Calu3 (cell line): ENCODE results near the gene IFNLR1. TPM values are rescaled to one million over a fixed set of nuclear protein-coding genes. Genes with fewer than 3 reads are reported as not detected.

Experiments
- Bru-seq: library from RNA; stranded (reverse); fragments of 400-500 nt; gene quantifications from one replicate; lab custom pipeline; 2021; lab: Mats Ljungman, UMichigan
- BruChase-seq, 2 experiments: library from RNA; stranded (reverse); fragments of 400-500 nt; gene quantifications; one replicate each; lab custom pipeline; 2021; lab: Mats Ljungman, UMichigan
- BruUV-seq: library from RNA; stranded (reverse); fragments of 400-500 nt; replicated peaks from 2 replicates; lab custom pipeline; 2021; lab: Mats Ljungman, UMichigan
- CTCF ChIA-PET: fragments of 300-600 bp; sonication (Branson Sonifier 250); formaldehyde crosslinking; loops from one replicate; lab custom pipeline; 2022; ENCODE audit warnings: antibody characterized with exemption; lab: Charles Lee
- DNase-seq: peaks from one replicate; pipeline ENCODE4 v3.0.0; 2022
- H3K27ac Mint-ChIP-seq: one replicate; pipeline ENCODE4 v1.8.0; 2022; ENCODE audit warnings: mixed read lengths; ENCODE audit not compliant: unreplicated experiment
- H3K27me3 Mint-ChIP-seq: one replicate; pipeline ENCODE4 v1.8.0; 2022; ENCODE audit warnings: mixed read lengths; ENCODE audit not compliant: unreplicated experiment
- H3K36me3 Mint-ChIP-seq: one replicate; pipeline ENCODE4 v1.8.0; 2022; ENCODE audit warnings: mild to moderate bottlenecking, moderate library complexity, mixed read lengths; ENCODE audit not compliant: insufficient read depth, unreplicated experiment
- H3K4me1 Mint-ChIP-seq: one replicate; pipeline ENCODE4 v1.8.0; 2022; ENCODE audit warnings: mild to moderate bottlenecking, low read depth, mixed read lengths; ENCODE audit not compliant: unreplicated experiment
- H3K4me3 Mint-ChIP-seq: one replicate; pipeline ENCODE4 v1.8.0; 2022; ENCODE audit warnings: mild to moderate bottlenecking, low read depth, moderate library complexity, mixed read lengths; ENCODE audit not compliant: unreplicated experiment
- H3K9me3 Mint-ChIP-seq: one replicate; pipeline ENCODE4 v1.8.0; 2022; ENCODE audit warnings: low read depth, mixed read lengths; ENCODE audit not compliant: unreplicated experiment
- intact Hi-C: fragments of 100-400 bp; cut with micrococcal nuclease; formaldehyde crosslinking; loops from one replicate; pipeline ENCODE4 v1.10.0; 2022; ENCODE audit not compliant: unreplicated experiment
- long read RNA-seq: library from polyadenylated mRNA; stranded (forward); transcript quantifications from one replicate; pipeline ENCODE4 v2.0.0, GENCODE V29; 2022
- total RNA-seq: library from RNA; stranded (reverse); gene quantifications from 2 replicates; pipeline ENCODE4 v1.2.3, GENCODE V29; 2022
- TF ChIP-seq, protein P1 (sequence below): fragments of 200-600 bp; IDR thresholded peaks from one replicate; pipeline ENCODE4 v1.8.0; 2022; ENCODE audit warnings: antibody characterized with exemption; ENCODE audit not compliant: unreplicated experiment

The IFNLR1 gene
- 4.5 and 5.0 TPM in 2 replicates for total RNA-seq
- percentile 51 among the genes with signal in this experiment for Bru-seq, nascent RNA
- percentile 43 among the genes with signal in this experiment for BruChase-seq, experiment 1, labeled RNA remaining after a 6-hour chase
- percentile 47 among the genes with signal in this experiment for BruChase-seq, experiment 2, labeled RNA remaining after a 2-hour chase
- long read RNA-seq, full-length matches to known transcripts: 2 of 2 reads
- long read RNA-seq, partial matches to known transcripts: 0 of 2 reads
- long read RNA-seq, other reads (novel, unspliced or antisense): 0 of 2 reads

DNA sequence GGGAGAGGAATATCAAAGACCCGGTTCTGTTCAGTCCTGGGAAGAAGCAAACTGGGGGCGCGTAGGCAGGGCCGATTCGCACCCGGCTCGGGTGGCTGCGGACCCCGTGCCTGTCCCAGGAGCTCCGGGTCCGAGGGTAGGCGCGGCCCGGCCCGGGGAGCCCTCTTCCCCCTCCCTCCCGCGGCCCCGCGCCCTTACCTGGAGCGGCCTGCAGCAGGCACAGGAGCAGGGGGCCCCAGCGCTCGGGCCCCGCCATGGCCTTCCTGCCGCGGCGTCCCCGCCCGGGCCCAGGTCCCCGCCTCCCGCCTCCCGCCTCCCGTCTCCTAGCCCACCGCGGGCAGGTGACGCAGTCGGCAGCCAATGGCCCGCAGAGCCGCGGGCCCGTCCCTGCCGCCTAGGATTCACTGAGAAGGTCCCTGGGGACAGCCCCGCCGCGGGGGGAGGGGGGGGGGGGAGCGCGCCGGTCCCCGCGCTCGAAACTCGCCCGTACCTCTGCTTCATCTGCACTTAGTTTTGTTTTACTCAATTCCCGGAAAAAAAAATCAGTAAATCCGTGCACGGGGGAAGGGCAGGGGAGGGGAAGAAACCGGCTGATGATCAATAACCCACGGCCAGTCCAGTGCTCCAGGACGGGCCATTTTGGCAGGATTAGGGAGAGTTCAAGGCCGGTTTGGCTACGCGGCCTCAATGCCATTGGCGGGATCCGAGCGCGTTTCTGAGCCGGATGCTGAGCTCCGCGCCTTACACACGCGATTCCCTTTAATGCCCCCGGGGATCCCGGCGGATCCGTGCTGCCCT is at the start of gene IFNLR1:
TSS of gene IFNLR1 (minus strand) at position 297 of the 798 bp plus-strand sequence. CDS start at position 256, 41 bp downstream.
- peak; percentile 65 for DNase-seq
- CTCF ChIA-PET: no interaction called here
- intact Hi-C loops: no loop called here
- peaks cover 31% of the 10 kb centered on the region for H3K4me1 Mint-ChIP-seq
- no peaks in the 10 kb centered on the region for H3K27me3 Mint-ChIP-seq
- H3K27ac Mint-ChIP-seq: no peak within 1 kb of the TSS
- peaks cover 6% of the 10 kb centered on the region for H3K36me3 Mint-ChIP-seq
- H3K4me3 Mint-ChIP-seq: peak within 1 kb of the TSS; percentile 66
- no peaks in the 10 kb centered on the region for H3K9me3 Mint-ChIP-seq
- no TSS peak for BruUV-seq
- TF ChIP-seq, protein P1, sequence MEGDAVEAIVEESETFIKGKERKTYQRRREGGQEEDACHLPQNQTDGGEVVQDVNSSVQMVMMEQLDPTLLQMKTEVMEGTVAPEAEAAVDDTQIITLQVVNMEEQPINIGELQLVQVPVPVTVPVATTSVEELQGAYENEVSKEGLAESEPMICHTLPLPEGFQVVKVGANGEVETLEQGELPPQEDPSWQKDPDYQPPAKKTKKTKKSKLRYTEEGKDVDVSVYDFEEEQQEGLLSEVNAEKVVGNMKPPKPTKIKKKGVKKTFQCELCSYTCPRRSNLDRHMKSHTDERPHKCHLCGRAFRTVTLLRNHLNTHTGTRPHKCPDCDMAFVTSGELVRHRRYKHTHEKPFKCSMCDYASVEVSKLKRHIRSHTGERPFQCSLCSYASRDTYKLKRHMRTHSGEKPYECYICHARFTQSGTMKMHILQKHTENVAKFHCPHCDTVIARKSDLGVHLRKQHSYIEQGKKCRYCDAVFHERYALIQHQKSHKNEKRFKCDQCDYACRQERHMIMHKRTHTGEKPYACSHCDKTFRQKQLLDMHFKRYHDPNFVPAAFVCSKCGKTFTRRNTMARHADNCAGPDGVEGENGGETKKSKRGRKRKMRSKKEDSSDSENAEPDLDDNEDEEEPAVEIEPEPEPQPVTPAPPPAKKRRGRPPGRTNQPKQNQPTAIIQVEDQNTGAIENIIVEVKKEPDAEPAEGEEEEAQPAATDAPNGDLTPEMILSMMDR: no peak

DNA sequence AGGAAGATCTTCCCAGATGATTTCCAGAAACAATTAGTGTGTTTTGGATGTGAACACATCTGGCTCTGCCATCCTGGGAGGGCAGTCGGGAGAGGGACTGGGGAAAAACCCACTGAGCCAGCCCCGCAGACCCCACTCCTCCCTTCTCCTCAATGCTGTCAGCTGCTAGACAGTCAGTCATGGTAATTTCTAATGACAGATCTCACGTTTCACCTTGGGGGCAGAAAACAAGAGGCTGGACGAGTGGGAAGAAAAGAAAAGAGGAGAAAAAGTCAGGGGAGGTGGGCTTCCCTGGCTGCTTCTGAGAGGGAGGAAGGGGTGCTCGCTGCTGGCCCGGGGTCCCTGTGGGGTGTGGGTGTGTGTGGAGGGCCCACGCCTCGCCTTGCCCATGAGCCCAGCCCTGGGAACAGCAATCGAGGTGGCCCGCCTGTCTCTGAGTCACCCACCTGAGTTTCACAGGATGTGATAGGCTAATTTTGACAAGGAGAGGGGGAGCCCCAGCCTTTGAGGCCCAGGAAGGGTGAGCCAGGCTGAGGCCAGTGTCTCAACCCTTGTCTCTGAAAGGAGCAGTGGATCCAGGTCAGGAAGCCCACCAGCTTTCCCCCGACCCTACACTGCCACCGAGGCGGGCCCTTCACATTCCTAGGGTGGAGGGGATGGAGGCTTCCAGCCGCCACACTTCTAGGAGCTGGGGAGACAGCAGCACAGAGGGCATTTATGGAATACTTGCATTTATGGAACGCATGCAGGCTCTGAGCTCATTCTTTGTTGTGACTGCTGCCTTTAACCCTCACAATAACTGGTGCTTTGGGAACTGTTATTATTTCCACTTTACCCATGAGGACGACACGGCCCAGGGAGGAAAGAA is 49.1 kb upstream of the IFNLR1 start:
- BruUV-seq: no TSS peak
- Mint-ChIP-seq H3K9me3 (no peaks in the 10 kb centered on the region), H3K4me1 (peaks cover 18% of the 10 kb centered on the region), H3K36me3 (peaks cover 13% of the 10 kb centered on the region), H3K27me3 (no peaks in the 10 kb centered on the region), H3K4me3 (peak overlapping the region; percentile 39), H3K27ac (peak overlapping the region; percentile 74)
- CTCF ChIA-PET: interaction anchor here (0.6 to 0.9 kb wide), 3 partner anchors 12 to 99 kb away, joined by 3 to 5 read pairs (median 3); no protein-coding TSS in a partner anchor
- TF ChIP-seq, protein P1: no peak
- DNase-seq: peak; percentile 47
- intact Hi-C loops: no loop called here

DNA sequence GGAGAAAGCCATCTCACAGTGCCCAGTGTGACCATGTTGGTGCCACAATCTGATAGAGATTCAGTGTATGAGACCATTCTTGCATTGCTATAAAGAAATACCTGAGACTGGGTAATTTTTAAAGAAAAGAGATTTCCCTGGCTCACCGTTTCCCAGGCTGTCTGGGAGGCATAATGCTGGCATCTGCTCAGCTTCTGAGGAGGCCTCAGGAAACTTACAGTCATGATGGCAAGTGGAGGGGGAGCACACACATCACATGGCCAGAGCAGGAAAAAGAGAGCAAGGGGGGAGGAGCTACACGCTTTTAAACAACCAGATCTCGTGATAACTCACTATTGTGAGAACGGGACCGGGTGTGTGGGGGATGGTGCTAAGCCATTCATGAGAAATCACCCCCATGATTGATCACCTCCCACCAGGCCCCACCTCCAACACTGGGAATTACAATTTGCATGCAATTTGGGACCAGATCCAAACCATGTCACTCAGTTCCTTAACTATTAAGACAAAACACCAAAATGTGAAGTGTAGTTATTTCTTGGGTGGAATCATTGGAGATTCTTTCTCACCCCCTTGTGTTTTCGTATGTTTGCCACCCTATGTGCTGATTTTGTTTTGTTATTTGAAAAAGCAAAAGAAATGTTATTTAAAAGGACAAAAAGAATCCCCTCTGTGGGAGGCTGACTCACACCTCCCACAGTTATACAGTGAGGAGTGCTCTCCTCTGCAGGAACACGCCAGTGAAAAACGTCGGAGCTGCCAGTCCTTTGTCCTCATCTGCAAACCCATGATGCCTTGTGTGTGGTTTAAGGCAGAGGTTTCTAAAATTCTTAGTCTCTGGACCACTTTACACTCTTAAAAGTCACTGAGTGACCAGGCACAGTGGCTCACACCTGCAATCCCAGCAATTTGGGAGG is 46.9 kb upstream of the IFNLR1 start:
- no peaks in the 10 kb centered on the region for H3K9me3 Mint-ChIP-seq
- DNase-seq: no peak
- peaks cover 13% of the 10 kb centered on the region for H3K36me3 Mint-ChIP-seq
- H3K4me3 Mint-ChIP-seq: no peak overlapping the region
- CTCF ChIA-PET: no interaction called here
- H3K27ac Mint-ChIP-seq: no peak overlapping the region
- H3K4me1 Mint-ChIP-seq: peaks cover 18% of the 10 kb centered on the region
- no TSS peak for BruUV-seq
- intact Hi-C loops: no loop called here
- TF ChIP-seq, protein P1: no peak
- no peaks in the 10 kb centered on the region for H3K27me3 Mint-ChIP-seq
